ENCODE measurements around the gene PGPEP1. TPM values are rescaled to one million over a fixed set of nuclear protein-coding genes. Genes with fewer than 3 reads are reported as not detected.
A peak's percentile ranks its signal among the peaks of the same experiment; 100 is the strongest.
"Not testable (repeated sequence)": the region's sequence is repeated elsewhere in the genome, so short reads cannot be mapped to it uniquely, and the experiment has no call there.

PGPEP1 gene
- total RNA-seq, 1 donor from 2014 or later, result 38.8 TPM

DNA sequence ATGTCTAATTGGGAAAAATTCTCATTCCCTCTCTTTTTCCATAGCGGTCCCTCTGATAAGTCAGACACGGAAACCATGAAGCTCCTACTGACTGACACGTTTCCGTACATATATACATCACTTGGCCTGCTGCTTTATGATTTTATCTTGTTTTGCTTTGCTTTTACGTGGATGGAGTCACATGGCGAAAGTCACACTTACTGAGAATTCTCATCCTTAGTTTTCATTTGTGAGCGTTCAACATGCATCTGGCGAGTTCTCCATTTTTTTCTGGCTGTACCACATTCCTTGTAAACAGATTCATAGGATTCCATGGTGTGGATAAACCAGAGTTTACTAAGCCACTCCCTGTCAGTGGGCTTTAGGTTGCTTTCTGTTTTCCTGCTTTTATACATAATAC lies 21.2 kb downstream of the PGPEP1 start:
- H3K4me1 ChIP-seq, result peaks cover 39% of the 10 kb centered on the region
- TF ChIP-seq, protein P1, sequence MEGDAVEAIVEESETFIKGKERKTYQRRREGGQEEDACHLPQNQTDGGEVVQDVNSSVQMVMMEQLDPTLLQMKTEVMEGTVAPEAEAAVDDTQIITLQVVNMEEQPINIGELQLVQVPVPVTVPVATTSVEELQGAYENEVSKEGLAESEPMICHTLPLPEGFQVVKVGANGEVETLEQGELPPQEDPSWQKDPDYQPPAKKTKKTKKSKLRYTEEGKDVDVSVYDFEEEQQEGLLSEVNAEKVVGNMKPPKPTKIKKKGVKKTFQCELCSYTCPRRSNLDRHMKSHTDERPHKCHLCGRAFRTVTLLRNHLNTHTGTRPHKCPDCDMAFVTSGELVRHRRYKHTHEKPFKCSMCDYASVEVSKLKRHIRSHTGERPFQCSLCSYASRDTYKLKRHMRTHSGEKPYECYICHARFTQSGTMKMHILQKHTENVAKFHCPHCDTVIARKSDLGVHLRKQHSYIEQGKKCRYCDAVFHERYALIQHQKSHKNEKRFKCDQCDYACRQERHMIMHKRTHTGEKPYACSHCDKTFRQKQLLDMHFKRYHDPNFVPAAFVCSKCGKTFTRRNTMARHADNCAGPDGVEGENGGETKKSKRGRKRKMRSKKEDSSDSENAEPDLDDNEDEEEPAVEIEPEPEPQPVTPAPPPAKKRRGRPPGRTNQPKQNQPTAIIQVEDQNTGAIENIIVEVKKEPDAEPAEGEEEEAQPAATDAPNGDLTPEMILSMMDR (IDR thresholded peaks at IDR 0.05; ENCODE audit: borderline replicate concordance), result no peak
- no peaks in the 10 kb centered on the region for H3K27me3 ChIP-seq (ENCODE audit: low read depth)
- DNase-seq, result no peak
- no peaks in the 10 kb centered on the region for H3K9me3 ChIP-seq (replicated peaks)
- no peak overlapping the region for H3K27ac ChIP-seq (replicated peaks)
- intact Hi-C loops (cut with micrococcal nuclease), result no loop called here
- no peak overlapping the region for H3K4me3 ChIP-seq
- peaks cover 68% of the 10 kb centered on the region for H3K36me3 ChIP-seq

DNA sequence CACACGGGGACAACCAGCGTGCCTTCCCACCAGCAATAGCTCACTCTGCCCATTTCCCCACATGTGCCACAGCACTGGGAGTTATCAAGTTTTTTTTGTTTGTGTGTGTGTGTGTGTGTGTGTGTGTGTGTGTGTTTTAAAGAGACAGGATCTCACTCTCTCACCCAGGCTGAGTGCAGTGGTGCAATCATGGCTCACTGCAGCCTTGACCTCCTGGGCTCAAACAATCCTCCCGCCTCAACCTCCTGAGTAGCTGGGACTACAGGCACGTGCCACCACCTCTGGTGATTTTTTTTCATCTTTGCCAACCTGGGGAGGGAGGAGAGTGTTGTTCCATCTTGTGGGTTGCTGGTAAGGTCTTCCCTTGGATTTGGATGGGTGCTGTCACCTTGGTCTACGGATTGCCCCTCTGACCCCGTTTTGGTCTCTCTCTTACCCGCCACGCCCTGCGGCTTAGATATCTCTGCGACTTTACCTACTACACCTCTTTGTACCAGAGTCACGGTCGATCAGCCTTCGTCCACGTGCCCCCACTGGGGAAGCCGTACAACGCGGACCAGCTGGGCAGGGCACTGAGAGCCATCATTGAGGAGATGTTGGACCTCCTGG lies 22.6 kb downstream of the PGPEP1 start:
- H3K4me3 ChIP-seq, result no peak overlapping the region
- H3K36me3 ChIP-seq, result peaks cover 54% of the 10 kb centered on the region
- intact Hi-C loops (cut with micrococcal nuclease), result no loop called here
- TF ChIP-seq, protein P1 (IDR thresholded peaks at IDR 0.05; ENCODE audit: borderline replicate concordance), result no peak
- DNase-seq, result no peak
- H3K27me3 ChIP-seq (ENCODE audit: low read depth), result no peaks in the 10 kb centered on the region
- peak overlapping the region; percentile 87 for H3K27ac ChIP-seq (replicated peaks)
- no peaks in the 10 kb centered on the region for H3K9me3 ChIP-seq (replicated peaks)
- peaks cover 32% of the 10 kb centered on the region for H3K4me1 ChIP-seq

DNA sequence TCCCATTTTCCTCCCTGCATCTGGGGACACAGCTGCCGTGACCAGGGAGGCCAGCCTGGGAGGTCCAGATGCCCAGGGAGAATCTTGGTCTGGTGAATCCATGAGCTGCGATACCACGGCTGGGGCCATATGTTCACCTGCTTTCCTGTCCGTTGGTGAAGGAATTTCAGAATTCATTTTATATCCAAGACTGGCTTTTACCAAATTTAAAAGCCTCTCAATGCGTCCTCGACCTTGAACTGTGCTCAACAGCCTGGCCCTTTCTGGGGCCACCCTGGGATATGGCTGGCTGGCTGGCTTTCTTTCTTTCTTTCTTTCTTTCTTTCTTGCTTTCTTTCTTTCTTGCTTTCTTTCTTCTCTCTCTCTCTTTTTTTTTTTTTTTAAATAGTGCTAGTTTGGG lies 23.4 kb downstream of the PGPEP1 start:
- H3K27me3 ChIP-seq (ENCODE audit: low read depth), result no peaks in the 10 kb centered on the region
- H3K4me1 ChIP-seq, result peaks cover 32% of the 10 kb centered on the region
- H3K9me3 ChIP-seq (replicated peaks), result no peaks in the 10 kb centered on the region
- H3K27ac ChIP-seq (replicated peaks), result peak overlapping the region; percentile 87
- intact Hi-C loops (cut with micrococcal nuclease), result no loop called here
- no peak for DNase-seq
- no peak overlapping the region for H3K4me3 ChIP-seq
- TF ChIP-seq, protein P1 (IDR thresholded peaks at IDR 0.05; ENCODE audit: borderline replicate concordance), result no peak
- peaks cover 46% of the 10 kb centered on the region for H3K36me3 ChIP-seq

DNA sequence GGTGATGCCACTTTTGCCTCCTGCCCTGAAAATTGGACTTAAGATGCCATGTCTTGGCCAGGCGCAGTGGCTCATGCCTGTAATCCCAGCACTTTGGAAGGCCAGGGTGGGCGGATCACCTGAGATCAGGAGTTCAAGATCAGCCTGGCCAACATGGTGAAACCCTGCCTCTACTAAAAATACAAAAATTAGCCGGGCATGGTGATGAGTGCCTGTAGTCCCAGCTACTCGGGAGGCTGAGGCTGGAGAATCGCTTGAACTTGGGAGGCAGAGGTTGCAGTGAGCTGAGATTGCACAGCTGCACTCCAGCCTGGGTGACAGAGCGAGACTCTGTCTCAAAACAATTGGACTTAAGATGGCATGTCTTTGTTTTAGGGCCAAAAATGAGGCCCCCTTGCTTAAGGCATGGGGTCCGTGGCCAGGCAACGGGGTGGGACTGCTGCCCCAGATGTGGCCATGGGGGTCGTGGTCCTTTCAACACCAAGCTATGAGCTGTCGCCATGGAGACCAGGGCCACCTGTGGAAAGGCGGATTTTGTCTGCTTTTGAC lies 24.0 kb downstream of the PGPEP1 start:
- H3K27me3 ChIP-seq (ENCODE audit: low read depth); intact Hi-C loops (cut with micrococcal nuclease); DNase-seq; H3K9me3 ChIP-seq (replicated peaks): not testable (repeated sequence)
- peaks cover 41% of the 10 kb centered on the region for H3K36me3 ChIP-seq
- peaks cover 32% of the 10 kb centered on the region for H3K4me1 ChIP-seq
- H3K4me3 ChIP-seq, result peak overlapping the region; percentile 36
- H3K27ac ChIP-seq (replicated peaks), result peak overlapping the region; percentile 87

DNA sequence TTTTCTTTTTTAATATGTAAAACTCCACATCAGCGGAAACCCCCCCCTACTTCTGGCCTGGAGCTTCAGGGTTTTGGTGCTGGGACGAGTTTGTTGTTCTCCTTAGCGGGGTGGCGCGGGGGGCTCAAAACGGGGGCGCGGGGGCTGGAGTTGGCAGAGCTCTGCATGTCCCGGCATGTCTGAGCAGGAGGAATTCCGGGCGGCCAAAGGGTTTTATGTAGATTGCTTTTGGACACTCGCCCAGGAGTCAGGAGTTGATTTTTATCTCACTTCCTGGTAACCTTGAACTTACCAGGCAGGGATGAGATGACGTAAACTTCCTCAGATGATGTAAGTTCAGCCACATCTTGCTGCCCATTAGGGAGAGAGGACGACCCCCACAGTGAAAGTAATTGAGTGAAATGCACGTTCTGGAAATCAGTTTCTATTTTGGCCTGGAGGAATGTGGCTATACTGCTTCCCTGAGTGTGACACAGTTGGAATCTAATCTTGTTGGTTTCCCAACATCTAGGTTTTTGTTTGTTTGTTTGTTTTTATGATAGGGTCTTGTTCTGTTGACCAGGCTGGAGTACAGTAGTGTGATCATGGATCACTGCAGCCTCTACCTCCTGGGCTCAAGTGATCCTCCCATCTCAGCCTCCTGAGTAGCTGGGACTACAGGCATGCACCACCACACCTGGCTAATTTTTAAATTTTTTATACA lies 24.6 kb downstream of the PGPEP1 start:
- TF ChIP-seq, protein P1 (IDR thresholded peaks at IDR 0.05; ENCODE audit: borderline replicate concordance), result no peak
- intact Hi-C loops (cut with micrococcal nuclease), result no loop called here
- peak; percentile 42 for DNase-seq

DNA sequence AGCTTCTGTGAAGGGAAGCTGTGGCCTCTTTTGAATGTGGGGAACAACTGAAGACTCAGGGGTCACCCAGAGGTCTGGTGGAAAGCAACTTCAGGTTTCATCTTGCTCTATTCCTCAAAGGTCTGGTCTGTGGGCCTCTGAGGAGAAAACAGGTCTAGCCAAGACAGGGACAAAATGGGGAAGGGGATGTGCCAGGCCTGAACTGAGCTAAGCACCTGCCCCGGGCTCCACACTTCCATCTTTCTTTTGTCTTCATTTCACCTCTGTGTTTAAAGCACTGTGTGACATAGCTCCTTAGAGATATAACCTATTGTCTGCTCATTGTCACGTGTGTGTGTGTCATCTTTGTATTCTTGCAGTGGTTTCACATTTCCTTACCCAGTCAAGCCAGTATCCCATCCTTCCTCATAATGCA lies 25.6 kb downstream of the PGPEP1 start:
- Histone ChIP-seq H3K27me3 (ENCODE audit: low read depth) (no peaks in the 10 kb centered on the region), H3K9me3 (replicated peaks) (no peaks in the 10 kb centered on the region), H3K4me1 (peaks cover 32% of the 10 kb centered on the region), H3K36me3 (peaks cover 25% of the 10 kb centered on the region), H3K4me3 (no peak overlapping the region), H3K27ac (replicated peaks) (peak overlapping the region; percentile 87)
- intact Hi-C loops (cut with micrococcal nuclease), result no loop called here
- TF ChIP-seq, protein P1 (IDR thresholded peaks at IDR 0.05; ENCODE audit: borderline replicate concordance), result no peak
- DNase-seq, result no peak

More for the DNA sequence above, 24.6 kb downstream of the PGPEP1 start:
- H3K4me1 ChIP-seq, result peaks cover 32% of the 10 kb centered on the region
- H3K4me3 ChIP-seq, result peak overlapping the region; percentile 36
- no peaks in the 10 kb centered on the region for H3K9me3 ChIP-seq (replicated peaks)
- no peaks in the 10 kb centered on the region for H3K27me3 ChIP-seq (ENCODE audit: low read depth)
- peak overlapping the region; percentile 87 for H3K27ac ChIP-seq (replicated peaks)
- peaks cover 36% of the 10 kb centered on the region for H3K36me3 ChIP-seq
